H4 (cell line): Measurements from ENCODE around the gene PCSK7. TPM values are rescaled to one million over a fixed set of nuclear protein-coding genes. Genes with fewer than 3 reads are reported as not detected.
"Not testable (repeated sequence)": the region's sequence is repeated elsewhere in the genome, so short reads cannot be mapped to it uniquely, and the experiment has no call there.

Experiments used
- DNase-seq: peaks from one replicate; pipeline ENCODE4 v3.0.0-alpha.2; 2015; ENCODE audit warnings: low spot score
- total RNA-seq: library from RNA; depleted of rRNA; stranded (reverse); fragments of >200 nt; shearing (Covaris generic); gene quantifications from 2 replicates; pipeline ENCODE4 v1.2.3, GENCODE V29; 2014

The PCSK7 gene
- total RNA-seq, 1 experiment from 2014 or later = 14.1 TPM

DNA sequence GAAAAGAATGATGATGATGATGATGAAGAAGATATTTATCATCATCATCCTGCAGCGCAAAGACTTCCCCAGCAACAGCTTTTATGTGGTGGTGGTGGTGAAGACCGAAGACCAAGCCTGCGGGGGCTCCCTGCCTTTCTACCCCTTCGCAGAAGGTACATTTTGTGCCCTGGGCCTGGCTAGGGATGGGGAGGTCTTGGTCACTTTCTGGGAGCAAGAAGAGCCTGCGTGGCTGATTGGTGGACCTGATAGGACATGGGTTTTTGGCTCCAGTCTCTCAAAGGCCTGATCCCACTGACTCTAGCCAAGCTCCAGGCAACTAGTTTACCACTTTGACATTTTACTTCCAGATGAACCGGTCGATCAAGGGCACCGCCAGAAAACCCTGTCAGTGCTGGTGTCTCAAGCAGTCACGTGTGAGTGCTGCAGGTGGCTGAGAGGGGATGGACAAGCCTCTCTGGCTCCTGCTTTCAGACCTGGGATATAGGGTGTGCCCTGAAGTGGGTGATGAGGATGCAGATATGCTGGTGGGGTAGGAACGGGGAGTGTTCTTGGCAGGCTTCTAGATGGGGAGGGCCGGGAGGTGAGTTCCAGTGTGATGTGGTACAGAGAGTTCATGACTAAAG lies 48.0 kb downstream of the PCSK7 start:
- DNase-seq = no peak

GRCh38 chr11:117183178-117183577 lies 48.7 kb downstream of the PCSK7 start:
- not testable (repeated sequence) for DNase-seq

- no peak for DNase-seq
Observed at GRCh38 chr11:117182551-117182935, 49.3 kb downstream of the PCSK7 start.

DNA sequence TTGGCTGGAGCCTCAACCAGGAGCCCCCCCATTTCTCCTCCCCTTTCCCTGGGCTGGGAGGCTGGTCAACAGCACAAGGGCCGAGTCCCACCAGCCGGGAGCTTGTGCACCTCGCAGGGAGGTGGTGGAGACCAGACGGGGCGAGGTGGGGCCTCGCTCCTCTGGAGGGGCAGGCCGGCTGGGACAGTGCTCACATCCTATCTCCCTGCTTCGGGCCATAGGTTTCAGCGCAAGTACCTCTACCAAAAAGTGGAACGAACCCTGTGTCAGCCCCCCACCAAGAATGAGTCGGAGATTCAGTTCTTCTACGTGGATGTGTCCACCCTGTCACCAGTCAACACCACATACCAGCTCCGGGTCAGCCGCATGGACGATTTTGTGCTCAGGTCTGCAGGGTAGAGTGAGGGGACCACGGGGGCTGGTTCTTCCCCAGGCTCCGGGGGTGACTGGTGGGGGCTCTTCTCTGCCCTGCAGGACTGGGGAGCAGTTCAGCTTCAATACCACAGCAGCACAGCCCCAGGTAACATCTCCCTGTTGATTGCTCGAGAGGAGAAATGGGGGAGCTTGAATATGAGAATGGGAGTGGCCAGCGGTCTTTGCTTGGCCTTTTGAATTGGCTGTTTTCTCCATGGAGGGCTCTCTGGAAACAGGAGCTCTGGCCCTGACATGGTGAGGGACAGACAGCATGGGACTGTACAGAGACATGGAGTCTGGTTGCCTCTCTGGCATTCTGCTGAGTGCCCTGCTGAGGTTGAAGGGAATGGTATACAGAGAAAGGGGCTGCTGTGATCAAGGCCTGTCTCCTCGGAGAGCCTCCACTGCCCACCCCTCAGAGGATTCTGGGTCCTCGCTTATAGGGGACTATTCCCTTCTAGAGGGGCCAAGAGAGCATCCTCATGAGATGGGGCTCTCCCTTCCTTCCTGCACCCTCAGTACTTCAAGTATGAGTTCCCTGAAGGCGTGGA lies 50.0 kb downstream of the PCSK7 start:
- DNase-seq = no peak

- peak; percentile 48 for DNase-seq
Observed at GRCh38 chr11:117180661-117181585, 51.0 kb downstream of the PCSK7 start.

DNA sequence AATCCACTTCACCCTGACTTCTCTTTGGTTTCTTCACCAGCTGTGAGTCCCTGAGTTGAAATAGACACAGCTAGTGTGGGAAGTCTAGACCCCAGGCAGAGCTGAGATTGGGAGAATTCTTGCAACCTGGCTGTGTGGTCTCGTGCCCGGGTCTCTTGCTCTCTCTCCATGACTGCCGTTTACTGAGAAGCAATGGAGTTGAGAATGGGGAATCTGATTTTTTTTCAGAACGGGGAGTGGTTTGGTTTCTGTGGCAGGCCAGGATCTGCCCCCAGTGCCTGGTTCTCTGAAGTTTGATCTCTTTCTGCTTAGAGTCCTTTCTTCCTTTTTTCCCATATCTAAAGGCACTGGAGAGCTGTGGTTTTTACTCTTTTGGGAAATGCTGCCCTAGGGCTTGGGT lies 51.9 kb downstream of the PCSK7 start:
- no peak for DNase-seq

- no peak for DNase-seq
Observed at GRCh38 chr11:117179048-117179999, 52.5 kb downstream of the PCSK7 start.

- DNase-seq = peak; percentile 82
Observed at GRCh38 chr11:117178210-117179034, 53.5 kb downstream of the PCSK7 start, which contains the start of gene SIDT2. Gene SIDT2, plus strand, starts transcription at chr11:117178743. Its CDS starts 521 bp downstream, at chr11:117179264.

DNA sequence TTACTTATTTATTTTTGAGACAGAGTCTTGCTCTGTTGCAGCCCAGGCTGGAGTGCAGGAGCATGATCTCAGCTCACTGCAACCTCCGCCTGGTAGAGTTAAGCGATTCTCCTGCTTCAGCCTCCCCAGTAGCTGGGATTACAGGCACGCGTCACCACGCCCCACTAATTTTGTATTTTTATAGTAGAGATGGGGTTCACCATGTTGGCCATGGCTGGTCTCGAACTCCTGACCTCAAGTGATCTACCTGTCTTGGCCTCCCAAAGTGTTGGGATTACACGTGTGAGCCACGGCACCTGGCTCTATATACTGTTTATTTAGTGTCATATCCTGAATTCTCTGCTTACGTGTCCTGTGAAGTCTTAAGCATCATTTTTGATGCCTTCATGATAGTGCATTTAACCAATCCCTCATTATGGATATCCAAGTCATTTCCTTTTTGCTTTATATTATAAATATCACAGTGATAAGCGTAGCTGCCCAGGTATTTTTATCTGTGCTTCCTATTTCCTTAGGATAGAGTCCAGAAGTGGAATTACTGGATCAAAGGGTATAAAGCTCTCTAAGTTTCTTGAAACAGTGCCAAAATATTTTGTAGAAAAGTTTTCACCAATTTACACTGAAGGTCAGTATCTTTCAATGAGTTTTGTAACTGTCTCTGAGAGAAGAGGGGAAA lies 54.2 kb downstream of the PCSK7 start:
- no peak for DNase-seq

GRCh38 chr11:117176186-117176585 lies 55.7 kb downstream of the PCSK7 start:
- no peak for DNase-seq

DNA sequence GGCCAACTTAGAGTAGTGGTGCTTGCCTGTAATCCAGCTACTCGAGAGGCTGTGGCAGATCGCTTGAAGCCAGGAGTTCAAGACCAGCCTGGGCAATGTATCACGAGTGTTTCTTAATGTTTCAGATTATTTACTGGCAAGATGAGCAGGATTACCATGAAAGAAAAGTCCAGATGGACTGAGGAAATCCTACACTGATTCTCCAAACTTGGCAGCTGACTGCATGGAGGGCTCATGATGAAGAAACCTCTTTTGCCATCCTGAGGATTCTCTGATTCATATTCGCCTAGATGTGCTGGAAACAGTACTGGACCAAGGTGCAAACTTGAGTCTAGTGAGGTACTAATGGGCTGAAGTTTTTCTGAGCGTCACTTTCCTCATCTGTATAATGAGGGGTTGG lies 56.1 kb downstream of the PCSK7 start:
- DNase-seq = no peak

GRCh38 chr11:117175104-117175503 lies 56.8 kb downstream of the PCSK7 start:
- DNase-seq = no peak

- no peak for DNase-seq
Observed at GRCh38 chr11:117172724-117173421, 59.0 kb downstream of the PCSK7 start.

GRCh38 chr11:117171404-117172061 lies 60.3 kb downstream of the PCSK7 start:
- no peak for DNase-seq

- DNase-seq = no peak
Observed at GRCh38 chr11:117171007-117171403, 60.9 kb downstream of the PCSK7 start.

DNA sequence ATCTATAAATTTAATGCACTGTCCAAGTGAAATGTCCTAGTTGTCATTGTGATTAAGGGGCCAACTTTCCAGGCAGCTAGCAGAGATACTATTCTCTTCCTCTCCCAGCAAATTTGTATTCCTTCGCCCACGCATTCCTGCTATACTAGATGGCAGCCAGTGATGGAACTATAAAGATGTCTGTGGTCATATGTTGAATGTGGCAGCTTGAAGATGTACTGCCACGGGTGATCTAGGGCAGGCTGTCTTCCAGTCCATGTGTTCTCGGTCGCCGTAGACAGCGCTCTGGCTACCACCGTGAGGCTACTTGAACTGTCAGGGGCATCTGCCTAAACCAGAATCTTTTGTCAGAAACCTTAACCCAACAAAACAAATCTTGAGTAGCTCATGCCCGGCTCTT lies 61.7 kb downstream of the PCSK7 start:
- no peak for DNase-seq

DNA sequence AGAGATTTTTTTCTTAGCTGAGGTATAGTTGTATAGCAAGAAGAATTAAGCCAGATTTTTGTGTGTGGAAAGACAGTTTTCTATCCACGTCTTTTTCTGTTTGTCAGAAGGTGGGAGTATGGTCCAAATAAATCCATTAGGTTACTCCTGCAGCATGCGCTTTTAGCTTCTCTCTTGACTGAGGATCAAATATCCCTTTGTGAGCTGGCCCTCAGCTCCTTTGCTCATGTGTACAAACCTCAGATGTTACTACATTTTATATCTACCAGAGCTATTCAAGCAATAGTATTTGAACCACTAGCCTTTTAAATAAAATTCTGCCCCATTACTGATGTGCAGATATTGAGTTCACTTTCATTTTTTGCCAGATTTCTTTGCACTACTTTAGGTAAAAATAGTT lies 62.1 kb downstream of the PCSK7 start:
- DNase-seq = no peak

DNA sequence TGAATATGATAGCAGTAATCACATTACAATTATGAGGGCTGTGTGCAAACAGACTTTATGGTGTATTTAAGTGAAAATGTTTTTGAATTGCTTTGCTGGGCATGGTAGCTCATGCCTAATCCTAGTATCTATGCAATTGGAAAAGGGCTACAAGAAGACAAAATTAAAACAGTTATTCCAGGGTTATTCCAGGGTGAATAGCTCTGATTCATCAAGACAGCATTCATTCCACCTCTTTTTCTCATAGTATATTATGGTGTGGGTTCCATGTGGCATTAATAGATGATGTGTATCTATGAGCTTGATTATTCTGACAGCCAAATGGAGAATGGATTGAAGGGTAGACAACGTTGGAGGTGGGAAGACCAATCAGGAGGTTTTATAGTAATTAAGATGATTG lies 65.4 kb downstream of the PCSK7 start:
- DNase-seq = no peak
